ENCODE measurements around the gene SLC27A5. TPM values are rescaled to one million over a fixed set of nuclear protein-coding genes. Genes with fewer than 3 reads are reported as not detected.
"Not testable (repeated sequence)": the region's sequence is repeated elsewhere in the genome, so short reads cannot be mapped to it uniquely, and the experiment has no call there.

Gene SLC27A5
- total RNA-seq, 1 donor from 2014 or later = 6.8 TPM

- H3K27me3 ChIP-seq (ENCODE audit: insufficient read depth, low read length) = no peaks in the 10 kb centered on the region
- FAIRE-seq (no peak), DNase-seq (ENCODE audit: low read depth) (peak; percentile 89)
- H3K36me3 Mint-ChIP-seq (ENCODE audit: low read depth, unreplicated experiment) = peaks cover 19% of the 10 kb centered on the region
- H3K36me3 ChIP-seq (ENCODE audit: insufficient read depth, low read length) = peaks cover 9% of the 10 kb centered on the region
- H3K4me1 ChIP-seq (ENCODE audit: insufficient read depth, low read length) = peaks cover 31% of the 10 kb centered on the region
- H3K9me3 ChIP-seq (ENCODE audit: insufficient read depth, low read depth, low read length) = no peaks in the 10 kb centered on the region
- H3K79me2 ChIP-seq (ENCODE audit: insufficient read depth, low read length) = peaks cover 3% of the 10 kb centered on the region
- no peaks in the 10 kb centered on the region for H3K9me3 Mint-ChIP-seq (ENCODE audit: unreplicated experiment)
- H3K9ac ChIP-seq (ENCODE audit: low read length) = peak overlapping the region; percentile 81
- H3K27ac ChIP-seq (ENCODE audit: low read depth, low read length) = peak overlapping the region; percentile 76
- H2AFZ ChIP-seq (ENCODE audit: low read depth, low read length) = no peak overlapping the region
- no peak for TF ChIP-seq EZH2 (IDR thresholded peaks at IDR 0.05; ENCODE audit: insufficient read depth, low read length)
- no peak for TF ChIP-seq CTCF (IDR thresholded peaks at IDR 0.05; ENCODE audit: insufficient read depth, low read depth, low read length)
- peaks cover 28% of the 10 kb centered on the region for H4K20me1 ChIP-seq (ENCODE audit: insufficient read depth, low read length)
- H3K4me3 Mint-ChIP-seq (ENCODE audit: unreplicated experiment) = peak overlapping the region; percentile 86
- peaks cover 26% of the 10 kb centered on the region for H3K4me1 Mint-ChIP-seq (ENCODE audit: low read depth, unreplicated experiment)
- H3K27me3 Mint-ChIP-seq (ENCODE audit: low read depth, unreplicated experiment) = no peaks in the 10 kb centered on the region
- peak overlapping the region; percentile 69 for H3K4me3 ChIP-seq (ENCODE audit: insufficient read depth, low read depth, low read length)
- peak overlapping the region; percentile 96 for H3K27ac Mint-ChIP-seq (ENCODE audit: unreplicated experiment)
- peak overlapping the region; percentile 91 for H3K4me2 ChIP-seq (ENCODE audit: low read length)
Measured at GRCh38 chr19:58474291-58474996, 37.3 kb downstream of the SLC27A5 start.

GRCh38 chr19:58473775-58474174, 38.0 kb downstream of the SLC27A5 start:
- Histone ChIP-seq H3K4me2 (ENCODE audit: low read length) (no peak overlapping the region), H2AFZ (ENCODE audit: low read depth, low read length) (no peak overlapping the region), H3K9me3 (ENCODE audit: insufficient read depth, low read depth, low read length) (no peaks in the 10 kb centered on the region), H3K27ac (ENCODE audit: low read depth, low read length) (no peak overlapping the region), H3K27me3 (ENCODE audit: insufficient read depth, low read length) (no peaks in the 10 kb centered on the region), H3K4me1 (ENCODE audit: insufficient read depth, low read length) (peaks cover 31% of the 10 kb centered on the region), H4K20me1 (ENCODE audit: insufficient read depth, low read length) (peaks cover 35% of the 10 kb centered on the region), H3K9ac (ENCODE audit: low read length) (no peak overlapping the region), H3K79me2 (ENCODE audit: insufficient read depth, low read length) (peaks cover 9% of the 10 kb centered on the region), H3K4me3 (ENCODE audit: insufficient read depth, low read depth, low read length) (no peak overlapping the region), H3K36me3 (ENCODE audit: insufficient read depth, low read length) (peaks cover 9% of the 10 kb centered on the region)
- Mint-ChIP-seq H3K27ac (ENCODE audit: unreplicated experiment) (peak overlapping the region; percentile 96), H3K9me3 (ENCODE audit: unreplicated experiment) (no peaks in the 10 kb centered on the region), H3K27me3 (ENCODE audit: low read depth, unreplicated experiment) (no peaks in the 10 kb centered on the region), H3K4me1 (ENCODE audit: low read depth, unreplicated experiment) (peaks cover 27% of the 10 kb centered on the region), H3K36me3 (ENCODE audit: low read depth, unreplicated experiment) (peaks cover 20% of the 10 kb centered on the region), H3K4me3 (ENCODE audit: unreplicated experiment) (peak overlapping the region; percentile 86)
- TF ChIP-seq EZH2 (IDR thresholded peaks at IDR 0.05; ENCODE audit: insufficient read depth, low read length) (no peak), CTCF (IDR thresholded peaks at IDR 0.05; ENCODE audit: insufficient read depth, low read depth, low read length) (no peak)
- no peak for DNase-seq (ENCODE audit: low read depth)
- FAIRE-seq = no peak

- Histone ChIP-seq H3K79me2 (ENCODE audit: insufficient read depth, low read length) (peaks cover 27% of the 10 kb centered on the region), H3K9me3 (ENCODE audit: insufficient read depth, low read depth, low read length) (no peaks in the 10 kb centered on the region), H3K27ac (ENCODE audit: low read depth, low read length) (no peak overlapping the region), H3K27me3 (ENCODE audit: insufficient read depth, low read length) (no peaks in the 10 kb centered on the region), H4K20me1 (ENCODE audit: insufficient read depth, low read length) (peaks cover 47% of the 10 kb centered on the region), H3K36me3 (ENCODE audit: insufficient read depth, low read length) (peaks cover 9% of the 10 kb centered on the region), H3K4me2 (ENCODE audit: low read length) (no peak overlapping the region), H3K4me3 (ENCODE audit: insufficient read depth, low read depth, low read length) (no peak overlapping the region), H3K9ac (ENCODE audit: low read length) (no peak overlapping the region), H2AFZ (ENCODE audit: low read depth, low read length) (no peak overlapping the region), H3K4me1 (ENCODE audit: insufficient read depth, low read length) (peaks cover 35% of the 10 kb centered on the region)
- TF ChIP-seq CTCF (IDR thresholded peaks at IDR 0.05; ENCODE audit: insufficient read depth, low read depth, low read length) (no peak), EZH2 (IDR thresholded peaks at IDR 0.05; ENCODE audit: insufficient read depth, low read length) (no peak)
- Mint-ChIP-seq H3K4me1 (ENCODE audit: low read depth, unreplicated experiment) (peaks cover 35% of the 10 kb centered on the region), H3K4me3 (ENCODE audit: unreplicated experiment) (no peak overlapping the region), H3K27ac (ENCODE audit: unreplicated experiment) (no peak overlapping the region), H3K9me3 (ENCODE audit: unreplicated experiment) (no peaks in the 10 kb centered on the region), H3K27me3 (ENCODE audit: low read depth, unreplicated experiment) (no peaks in the 10 kb centered on the region), H3K36me3 (ENCODE audit: low read depth, unreplicated experiment) (peaks cover 23% of the 10 kb centered on the region)
- FAIRE-seq (no peak), DNase-seq (ENCODE audit: low read depth) (no peak)
Measured at GRCh38 chr19:58471736-58472135, 40.1 kb downstream of the SLC27A5 start.

GRCh38 chr19:58470837-58471543, 40.8 kb downstream of the SLC27A5 start:
- not testable (repeated sequence) for H3K4me3 ChIP-seq (ENCODE audit: insufficient read depth, low read depth, low read length); H3K27ac Mint-ChIP-seq (ENCODE audit: unreplicated experiment); H3K9me3 ChIP-seq (ENCODE audit: insufficient read depth, low read depth, low read length); DNase-seq (ENCODE audit: low read depth); H3K9ac ChIP-seq (ENCODE audit: low read length); FAIRE-seq; H3K27me3 Mint-ChIP-seq (ENCODE audit: low read depth, unreplicated experiment); H3K27ac ChIP-seq (ENCODE audit: low read depth, low read length); H3K4me3 Mint-ChIP-seq (ENCODE audit: unreplicated experiment); H3K27me3 ChIP-seq (ENCODE audit: insufficient read depth, low read length); H2AFZ ChIP-seq (ENCODE audit: low read depth, low read length); H3K9me3 Mint-ChIP-seq (ENCODE audit: unreplicated experiment); H3K36me3 ChIP-seq (ENCODE audit: insufficient read depth, low read length); H3K4me2 ChIP-seq (ENCODE audit: low read length)
- H3K79me2 ChIP-seq (ENCODE audit: insufficient read depth, low read length) = peaks cover 27% of the 10 kb centered on the region
- Mint-ChIP-seq H3K36me3 (ENCODE audit: low read depth, unreplicated experiment) (peaks cover 23% of the 10 kb centered on the region), H3K4me1 (ENCODE audit: low read depth, unreplicated experiment) (peaks cover 35% of the 10 kb centered on the region)
- peaks cover 47% of the 10 kb centered on the region for H4K20me1 ChIP-seq (ENCODE audit: insufficient read depth, low read length)
- peaks cover 33% of the 10 kb centered on the region for H3K4me1 ChIP-seq (ENCODE audit: insufficient read depth, low read length)

Measured in astrocyte (in vitro differentiated cells and primary cell).